Spleen (tissue), 7 donors: ENCODE results near the gene THUMPD3.

Source experiments
- CTCF ChIP-seq, 11 experiments: fragments of 200-600 bp in 7 of 11; fragments of 450-650 bp in 4 of 11; sonication (generic) in 4 of 11; IDR thresholded peaks in 8 of 11; conservative IDR thresholded peaks in 3 of 11; 1 replicate in 7 of 11; 2 replicates in 4 of 11; pipeline versions ENCODE4 v1.4.0 to v1.8.0; 2016 to 2021; ENCODE audit warnings: antibody characterized with exemption in 11 of 11, inconsistent platforms in 4 of 11, mild to moderate bottlenecking in 1 of 11
- POLR2A ChIP-seq, 3 donors: fragments of 450-650 bp; IDR thresholded peaks; one replicate each; pipeline ENCODE4 v1.5.1; 2017; ENCODE audit warnings: antibody characterized with exemption in 3 of 3, mild to moderate bottlenecking in 1 of 3
- POLR2AphosphoS5 ChIP-seq, 3 donors: sonication (generic); formaldehyde crosslinking; IDR thresholded peaks; one replicate each; pipeline ENCODE4 v1.5.1; 2017; ENCODE audit warnings: antibody characterized with exemption in 3 of 3
- donor health status: DM: no; HTN: no; CAD: no; lungs with moderate emphysema.
- donor health status: DM: no; HTN: no; CAD: no.
- donor health status: DM: no; HTN: no; CAD: no.

GRCh38 chr3:9396632-9397331, 33.9 kb downstream of the THUMPD3 start:
- TF ChIP-seq POLR2AphosphoS5 (IDR thresholded peaks at IDR 0.05), result peak; percentile 57 to 86 (median 70)
- TF ChIP-seq CTCF (IDR thresholded peaks at IDR 0.05 in 8 of 11, conservative IDR thresholded peaks at IDR 0.05 in 3 of 11), result peak in 4 of 11 experiments; percentile 4 to 33 (median 17)
- TF ChIP-seq POLR2A (IDR thresholded peaks at IDR 0.05), result peak in 1 of 3 donors; percentile 37
